Common myeloid progenitor, CD34-positive (primary cell): ENCODE measurements around the gene CLOCK.

ENCODE experiments used
- CTCF ChIA-PET: fragments of 350-600 bp; sonication (Branson Sonifier 250); formaldehyde crosslinking; loops from one replicate; lab custom pipeline; 2021; ENCODE audit warnings: antibody characterized with exemption; lab: Charles Lee
- POLR2A ChIA-PET: fragments of 350-600 bp; sonication (Branson Sonifier 250); formaldehyde crosslinking; loops from one replicate; lab custom pipeline; 2021; ENCODE audit warnings: antibody characterized with exemption; lab: Charles Lee
- DNase-seq, 3 donors: peaks; one replicate each; pipeline versions ENCODE4 v3.0.0 to v3.0.0-alpha.2; 2013
- H3K27ac ChIP-seq, 2 experiments: 1 replicate in 1 of 2; 2 replicates in 1 of 2; pipeline ENCODE4 v1.7.0; 2013; ENCODE audit warnings: inconsistent platforms in 2 of 2, low read length in 2 of 2, mild to moderate bottlenecking in 2 of 2, low read depth in 1 of 2, moderate library complexity in 1 of 2; ENCODE audit not compliant: severe bottlenecking in 2 of 2, insufficient read depth in 1 of 2, poor library complexity in 1 of 2
- H3K27me3 ChIP-seq, 5 experiments: replicated peaks in 2 of 5; 1 replicate in 3 of 5; 2 replicates in 2 of 5; pipeline versions ENCODE4 v1.6.1 to v1.7.0; 2013; ENCODE audit warnings: low read length in 4 of 5, mild to moderate bottlenecking in 2 of 5, moderate library complexity in 2 of 5, inconsistent platforms in 1 of 5; ENCODE audit not compliant: insufficient read depth in 5 of 5, control insufficient read depth in 4 of 5
- H3K36me3 ChIP-seq, 4 experiments: 1 replicate in 2 of 4; 2 replicates in 2 of 4; pipeline versions ENCODE4 v1.6.1 to v1.7.0; 2013; ENCODE audit warnings: low read length in 3 of 4, control low read depth in 1 of 4, mild to moderate bottlenecking in 1 of 4; ENCODE audit not compliant: control insufficient read depth in 4 of 4, insufficient read depth in 4 of 4
- H3K4me1 ChIP-seq, 4 experiments: 1 replicate in 3 of 4; 2 replicates in 1 of 4; pipeline versions ENCODE4 v1.6.1 to v1.7.1; 2013; ENCODE audit warnings: low read length in 3 of 4, mild to moderate bottlenecking in 3 of 4, control low read depth in 1 of 4, inconsistent platforms in 1 of 4, moderate library complexity in 1 of 4; ENCODE audit not compliant: control insufficient read depth in 4 of 4, insufficient read depth in 4 of 4; ENCODE audit errors: control extremely low read depth in 1 of 4
- H3K4me3 ChIP-seq, 7 experiments: 1 replicate in 4 of 7; 2 replicates in 3 of 7; pipeline versions ENCODE4 v1.5.1 to v1.7.0; 2013; ENCODE audit warnings: mild to moderate bottlenecking in 7 of 7, low read length in 6 of 7, moderate library complexity in 6 of 7, inconsistent platforms in 2 of 7, low read depth in 2 of 7, control low read depth in 1 of 7; ENCODE audit not compliant: insufficient read depth in 4 of 7, control insufficient read depth in 1 of 7; ENCODE audit errors: extremely low read depth in 1 of 7
- H3K9me3 ChIP-seq, 5 experiments: 1 replicate in 4 of 5; 2 replicates in 1 of 5; pipeline versions ENCODE4 v1.6.1 to v1.7.1; 2013; ENCODE audit warnings: low read length in 4 of 5, mild to moderate bottlenecking in 2 of 5, inconsistent platforms in 1 of 5, low read depth in 1 of 5, moderate library complexity in 1 of 5; ENCODE audit not compliant: control insufficient read depth in 4 of 5, insufficient read depth in 2 of 5; ENCODE audit errors: control extremely low read depth in 1 of 5
- WGBS: methylation state at CpG from one replicate; pipeline ENCODE4 v1.1.5; 2013; ENCODE audit not compliant: insufficient coverage; 5-methylcytosine and 5-hydroxymethylcytosine counted together

Gene CLOCK

DNA sequence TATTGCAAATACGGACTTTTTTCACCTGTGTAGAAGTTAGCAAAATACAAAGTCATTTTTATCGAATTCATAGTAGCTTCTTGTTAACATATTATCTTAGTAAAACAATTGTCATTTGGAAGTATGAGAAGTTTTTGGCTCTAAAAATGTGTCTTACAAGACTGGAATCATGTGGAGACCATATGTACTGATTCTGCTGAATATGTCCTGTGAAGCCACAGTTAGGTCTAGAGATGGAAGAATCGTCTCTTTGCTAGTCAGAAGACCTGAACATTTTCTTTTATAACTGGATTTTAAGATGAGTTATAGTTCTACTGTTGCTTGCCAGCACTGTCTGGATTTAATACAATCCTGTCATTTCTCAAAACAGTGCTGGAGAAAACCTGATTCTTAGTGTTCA is 121.9 kb downstream of the CLOCK start:
- H3K9me3 ChIP-seq, result no peaks in the 10 kb centered on the region
- H3K36me3 ChIP-seq, result peaks cover 23 to 83% (median 56%) of the 10 kb centered on the region in 4 experiments
- ChIA-PET CTCF (interaction anchor here (0.8 to 2.6 kb wide), 2 partner anchors 10 to 15 kb away, joined by 4 to 12 read pairs; no protein-coding TSS in a partner anchor), POLR2A (no interaction called here)
- H3K4me3 ChIP-seq, result no peak overlapping the region
- WGBS, result 100% methylated on average over 1 of the region's 3 CpGs
- no peaks in the 10 kb centered on the region for H3K27me3 ChIP-seq
- DNase-seq, result no peak
- H3K27ac ChIP-seq, result no peak overlapping the region
- peaks cover 0 to 4% (median 0%) of the 10 kb centered on the region in 4 experiments for H3K4me1 ChIP-seq

DNA sequence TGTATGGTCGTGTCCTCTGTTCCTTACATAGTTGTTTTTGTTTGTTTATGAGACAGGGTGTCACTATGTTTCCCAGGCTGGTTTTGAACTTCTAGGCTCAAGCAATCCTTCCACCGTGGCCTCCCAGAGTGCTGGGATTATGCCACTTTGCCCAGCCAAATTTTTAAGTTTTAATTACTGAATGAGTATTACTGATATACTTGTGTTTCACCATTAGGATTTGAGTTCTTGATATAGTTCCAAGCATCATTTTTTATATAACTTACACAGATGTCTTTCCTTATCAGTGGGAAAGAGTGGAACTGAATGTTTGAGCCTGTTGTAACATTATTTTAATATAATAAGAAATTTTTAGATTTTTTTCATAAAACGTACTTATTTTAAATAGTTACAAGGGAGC is 130.5 kb downstream of the CLOCK start:
- no peak overlapping the region for H3K27ac ChIP-seq
- ChIA-PET CTCF (interaction anchor here (1.3 to 1.5 kb wide), 2 partner anchors 130 to 450 kb away, joined by 3 to 4 read pairs; no protein-coding TSS in a partner anchor), POLR2A (interaction anchor here (1.7 kb wide), 1 partner anchor 21 kb away, joined by 4 read pairs; the partner anchor contains the start of gene TMEM165)
- no peak for DNase-seq
- H3K36me3 ChIP-seq, result peaks cover 28 to 60% (median 44%) of the 10 kb centered on the region in 4 experiments
- no peaks in the 10 kb centered on the region for H3K27me3 ChIP-seq
- no CpG with 5 or more reads among the region's 3 CpGs for WGBS
- no peaks in the 10 kb centered on the region for H3K9me3 ChIP-seq
- H3K4me1 ChIP-seq, result no peaks in the 10 kb centered on the region
- H3K4me3 ChIP-seq, result no peak overlapping the region

DNA sequence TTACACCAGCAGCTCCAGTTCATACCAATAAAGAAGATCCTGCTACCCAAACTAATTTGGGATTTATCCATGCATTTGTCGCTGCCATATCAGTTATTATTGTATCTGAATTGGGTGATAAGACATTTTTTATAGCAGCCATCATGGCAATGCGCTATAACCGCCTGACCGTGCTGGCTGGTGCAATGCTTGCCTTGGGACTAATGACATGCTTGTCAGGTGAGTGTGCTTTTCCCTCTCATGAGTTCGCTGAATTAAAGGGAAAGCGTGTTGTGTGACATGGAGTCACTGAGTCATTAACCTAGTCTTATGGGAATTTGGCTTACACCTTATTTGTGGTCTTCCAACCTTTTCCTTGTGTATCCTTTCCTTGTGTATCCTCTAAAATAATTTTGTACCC is 135.1 kb downstream of the CLOCK start:
- Histone ChIP-seq H3K27ac (no peak overlapping the region), H3K27me3 (no peaks in the 10 kb centered on the region), H3K9me3 (no peaks in the 10 kb centered on the region), H3K36me3 (peaks cover 14 to 41% (median 25%) of the 10 kb centered on the region in 4 experiments), H3K4me1 (no peaks in the 10 kb centered on the region), H3K4me3 (no peak overlapping the region)
- CTCF ChIA-PET, result interaction anchor here (1.0 to 3.2 kb wide), 3 partner anchors 12 to 32 kb away, joined by 3 to 12 read pairs (median 4); no protein-coding TSS in a partner anchor
- 100% methylated on average over 5 of the region's 6 CpGs for WGBS
- POLR2A ChIA-PET, result no interaction called here
- DNase-seq, result no peak

DNA sequence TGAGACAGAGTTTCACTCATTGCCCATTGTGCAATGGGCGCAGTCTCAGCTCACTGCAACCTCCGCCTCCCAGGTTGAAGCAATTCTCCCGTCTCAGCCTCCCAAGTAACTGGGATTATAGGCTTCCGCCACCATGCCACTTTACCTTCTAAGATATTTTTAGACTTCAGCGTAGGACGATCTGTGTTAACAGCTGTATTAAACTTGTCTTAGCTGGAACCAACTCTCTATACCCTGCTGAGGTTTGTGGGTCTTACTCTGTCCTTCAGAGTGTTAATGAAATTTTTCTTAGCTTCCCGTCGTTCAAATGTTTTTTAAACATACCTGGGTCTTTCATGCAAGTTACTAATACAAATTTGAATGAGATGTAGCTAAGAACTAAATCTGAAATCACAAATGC is 136.3 kb downstream of the CLOCK start:
- CTCF ChIA-PET, result interaction anchor here (0.7 to 3.2 kb wide), 10 partner anchors 12 to 456 kb away, joined by 3 to 12 read pairs (median 4); no protein-coding TSS in a partner anchor
- WGBS, result 93% methylated on average over 4 of the region's 8 CpGs

DNA sequence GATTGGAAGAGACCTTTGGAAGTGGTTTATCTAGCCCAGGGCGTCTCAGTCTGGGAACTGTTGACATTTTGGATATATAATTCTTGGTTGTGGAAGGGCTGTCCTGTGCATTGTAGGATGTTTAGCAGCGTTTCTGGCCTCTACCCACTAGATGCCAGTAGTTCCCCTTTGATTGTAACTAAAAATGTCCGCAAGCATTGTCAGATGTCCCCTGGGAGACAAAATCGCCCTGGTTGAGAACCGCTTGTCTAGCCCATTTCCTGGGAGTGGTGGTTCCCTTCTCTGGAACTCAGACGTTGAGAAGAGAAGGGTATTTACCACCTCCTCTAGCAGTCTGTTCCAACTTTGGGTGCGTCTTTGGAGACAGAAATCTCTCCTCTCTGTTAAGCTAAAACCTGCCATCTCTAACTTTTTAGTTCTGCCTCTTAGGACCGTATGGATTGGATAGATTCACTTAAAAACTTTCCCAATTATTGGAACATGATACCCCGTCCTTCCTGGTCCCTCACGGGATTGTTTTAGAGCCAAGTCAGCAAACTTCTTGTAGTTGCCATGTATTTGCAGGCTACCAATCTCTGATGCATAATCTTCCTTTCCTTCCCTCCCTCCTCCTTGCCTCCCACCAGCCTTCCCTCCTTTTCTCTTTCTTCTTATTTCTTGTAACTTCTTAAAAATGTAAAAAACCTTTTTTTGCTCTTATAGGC is 137.1 kb downstream of the CLOCK start:
- CTCF ChIA-PET, result interaction anchor here (0.7 to 3.2 kb wide), 16 partner anchors 11 to 457 kb away, joined by 3 to 12 read pairs (median 4); no protein-coding TSS in a partner anchor
- no peaks in the 10 kb centered on the region for H3K4me1 ChIP-seq
- WGBS, result 78% methylated on average over 10 of the region's 10 CpGs
- H3K9me3 ChIP-seq, result no peaks in the 10 kb centered on the region
- POLR2A ChIA-PET, result interaction anchor here (0.7 kb wide), 1 partner anchor 538 kb away, joined by 3 read pairs; no protein-coding TSS in a partner anchor
- peak; percentile 32 to 50 (median 39) for DNase-seq
- no peak overlapping the region for H3K27ac ChIP-seq
- H3K36me3 ChIP-seq, result peaks cover 18 to 38% (median 30%) of the 10 kb centered on the region in 4 experiments
- H3K27me3 ChIP-seq, result no peaks in the 10 kb centered on the region
- H3K4me3 ChIP-seq, result no peak overlapping the region

More for the DNA sequence above, 136.3 kb downstream of the CLOCK start:
- Histone ChIP-seq H3K4me1 (no peaks in the 10 kb centered on the region), H3K4me3 (no peak overlapping the region), H3K27ac (no peak overlapping the region), H3K27me3 (no peaks in the 10 kb centered on the region), H3K9me3 (no peaks in the 10 kb centered on the region), H3K36me3 (peaks cover 14 to 38% (median 26%) of the 10 kb centered on the region in 4 experiments)
- no peak for DNase-seq
- POLR2A ChIA-PET, result interaction anchor here (0.9 kb wide), 1 partner anchor 14 kb away, joined by 5 read pairs; no protein-coding TSS in a partner anchor

DNA sequence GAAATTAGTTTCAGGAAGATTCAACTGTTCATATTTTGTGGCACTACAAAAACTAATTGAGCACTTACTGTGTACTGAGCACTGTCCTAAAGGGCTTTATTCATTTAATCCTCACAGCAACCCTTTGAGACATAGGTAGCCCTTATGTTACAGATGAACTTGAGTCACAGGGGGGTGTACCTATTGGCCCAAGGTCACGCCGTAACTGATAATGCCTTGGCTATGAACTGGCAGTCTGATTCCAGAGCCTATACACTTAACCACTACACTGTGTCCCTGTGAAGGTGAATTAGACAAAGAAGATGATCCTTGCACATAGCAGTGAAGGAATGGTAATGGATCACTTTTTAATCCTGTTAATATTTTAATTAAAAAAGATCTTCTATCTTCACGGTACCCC is 138.9 kb downstream of the CLOCK start:
- CTCF ChIA-PET, result interaction anchor here (0.8 to 1.5 kb wide), 3 partner anchors 10 to 38 kb away, joined by 3 to 5 read pairs (median 5); no protein-coding TSS in a partner anchor

DNA sequence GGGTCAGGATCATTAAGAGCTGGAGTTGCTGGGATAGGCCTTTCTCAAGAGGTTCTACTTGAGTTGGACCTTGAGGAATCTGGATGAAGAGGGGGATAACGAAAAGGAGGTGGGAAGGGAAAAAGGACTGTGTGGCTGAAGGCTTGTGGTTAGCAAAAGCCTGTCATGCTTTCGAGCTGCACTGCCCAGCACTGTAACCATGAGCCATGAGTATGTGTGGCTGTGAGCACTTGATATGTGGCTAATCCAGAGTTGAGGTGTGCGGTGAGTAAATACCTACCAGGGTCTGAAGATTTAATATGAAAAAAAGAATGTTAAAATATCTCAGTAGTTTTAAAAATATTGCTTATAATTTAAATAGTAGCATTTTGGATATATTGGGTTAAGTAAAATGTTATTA is 139.6 kb downstream of the CLOCK start:
- ChIA-PET POLR2A (no interaction called here), CTCF (no interaction called here)
- Histone ChIP-seq H3K27me3 (no peaks in the 10 kb centered on the region), H3K27ac (peak overlapping the region in 1 of 2 experiments; percentile 54), H3K4me1 (no peaks in the 10 kb centered on the region), H3K36me3 (peaks cover 20 to 43% (median 32%) of the 10 kb centered on the region in 4 experiments), H3K9me3 (no peaks in the 10 kb centered on the region), H3K4me3 (no peak overlapping the region)
- 72% methylated on average over 2 of the region's 3 CpGs for WGBS
- no peak for DNase-seq

More for the DNA sequence above, 138.9 kb downstream of the CLOCK start:
- Histone ChIP-seq H3K4me3 (no peak overlapping the region), H3K36me3 (peaks cover 20 to 43% (median 32%) of the 10 kb centered on the region in 4 experiments), H3K27ac (no peak overlapping the region), H3K9me3 (no peaks in the 10 kb centered on the region), H3K27me3 (no peaks in the 10 kb centered on the region), H3K4me1 (no peaks in the 10 kb centered on the region)
- no peak for DNase-seq
- POLR2A ChIA-PET, result no interaction called here
- no CpG with 5 or more reads among the region's 3 CpGs for WGBS
